Activated T-cell treated with anti-CD3 and anti-CD28 coated beads for 1 hour (primary cell): ENCODE data around the gene PTGR3.
A peak's percentile ranks its signal among the peaks of the same experiment; 100 is the strongest.

Experiments
- DNase-seq: peaks from one replicate; pipeline ENCODE4 v3.0.0-alpha.2; 2020; ENCODE audit warnings: low read depth

The PTGR3 gene

DNA sequence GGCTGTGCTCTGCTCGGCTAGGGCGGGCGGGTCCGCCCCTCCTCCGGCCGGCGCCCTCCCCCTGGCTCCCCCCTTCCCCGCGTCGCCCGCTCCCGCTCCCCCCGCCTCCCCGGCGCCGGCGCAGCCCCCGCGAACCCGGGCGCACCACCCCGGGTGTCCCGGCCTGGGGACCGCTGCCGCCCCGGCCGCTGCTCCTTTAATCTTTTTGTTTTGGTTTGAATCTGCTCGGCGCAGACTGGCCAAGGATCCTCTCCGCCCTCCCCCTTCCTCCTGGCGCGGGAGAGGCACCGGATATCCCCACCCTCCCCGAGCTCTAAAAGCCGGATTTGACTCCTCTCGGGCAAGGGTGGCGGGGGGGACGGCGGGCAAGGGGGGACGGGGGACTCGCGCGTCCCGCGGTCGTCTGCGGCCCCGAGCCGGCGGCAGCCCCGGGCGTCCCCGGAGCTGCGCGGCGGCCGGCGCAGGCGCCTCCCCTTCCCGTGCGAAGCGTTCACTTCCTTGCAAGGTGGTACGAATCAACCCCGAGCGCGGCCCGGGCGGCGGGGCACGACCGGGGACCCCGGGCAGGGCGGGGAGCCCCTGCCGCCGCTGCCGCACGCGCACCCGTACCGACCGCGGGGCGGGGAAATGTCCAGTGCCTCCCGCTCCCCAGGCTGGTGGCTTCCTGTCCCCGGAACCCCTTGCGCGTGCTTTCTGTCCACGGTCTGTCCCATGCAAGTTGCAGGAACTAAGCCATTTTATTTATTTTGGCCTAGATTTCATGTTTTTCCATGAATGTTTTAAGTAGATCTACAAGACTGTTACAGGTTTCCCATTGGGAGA lies at the start of gene PTGR3:
Gene PTGR3 (minus strand): TSS at position 11 of the 822 bp plus-strand sequence. CDS start 81 bp downstream, outside the sequence.
- DNase-seq: peak; percentile 57

- no peak for DNase-seq
Observed at GRCh38 chr18:75257605-75258004, 48.7 kb upstream of the PTGR3 start.

GRCh38 chr18:75256376-75256775 lies 47.4 kb upstream of the PTGR3 start:
- DNase-seq: no peak

GRCh38 chr18:75255094-75255493 lies 46.2 kb upstream of the PTGR3 start:
- DNase-seq: no peak

DNA sequence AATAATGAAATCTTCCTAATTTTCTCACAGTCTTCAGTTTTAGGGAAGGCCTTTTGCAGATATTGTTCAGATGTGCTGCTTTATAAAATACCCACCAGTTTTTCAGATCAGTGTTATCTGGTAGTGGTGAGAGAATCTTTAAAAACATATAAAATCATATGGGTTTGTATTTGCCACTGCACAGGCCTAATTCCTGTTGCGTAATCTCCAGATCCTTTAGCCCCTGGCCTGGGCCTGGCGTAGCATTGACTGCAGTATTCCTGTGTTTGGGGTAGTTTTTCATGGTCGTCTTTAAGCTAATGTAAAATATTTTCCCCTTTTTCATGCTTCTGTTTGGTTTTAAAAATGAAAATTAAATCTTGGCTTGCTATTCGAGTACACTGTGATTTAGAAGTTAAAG lies 44.8 kb upstream of the PTGR3 start:
- no peak for DNase-seq

GRCh38 chr18:75253043-75253442 lies 44.1 kb upstream of the PTGR3 start:
- no peak for DNase-seq

DNA sequence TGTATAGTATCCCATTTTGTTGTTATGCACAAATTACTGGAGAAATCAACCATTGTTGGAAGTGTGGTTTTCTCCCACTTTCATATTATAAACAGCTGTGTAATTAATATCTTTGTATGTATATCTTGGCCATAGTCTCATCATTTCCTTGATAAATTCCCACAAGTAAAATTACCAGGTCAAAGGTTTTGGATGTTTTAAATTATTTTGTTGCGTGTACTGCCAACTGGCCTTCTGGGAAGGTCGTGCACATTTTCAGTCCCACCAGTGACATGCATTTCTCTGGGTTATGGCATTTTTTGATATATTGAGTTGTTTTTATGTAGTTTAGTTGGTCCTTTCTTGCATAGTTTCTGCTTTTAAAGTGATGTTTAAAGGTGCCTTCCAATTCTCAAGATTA lies 43.2 kb upstream of the PTGR3 start:
- no peak for DNase-seq

- DNase-seq: no peak
Observed at GRCh38 chr18:75251466-75251865, 42.5 kb upstream of the PTGR3 start.

DNA sequence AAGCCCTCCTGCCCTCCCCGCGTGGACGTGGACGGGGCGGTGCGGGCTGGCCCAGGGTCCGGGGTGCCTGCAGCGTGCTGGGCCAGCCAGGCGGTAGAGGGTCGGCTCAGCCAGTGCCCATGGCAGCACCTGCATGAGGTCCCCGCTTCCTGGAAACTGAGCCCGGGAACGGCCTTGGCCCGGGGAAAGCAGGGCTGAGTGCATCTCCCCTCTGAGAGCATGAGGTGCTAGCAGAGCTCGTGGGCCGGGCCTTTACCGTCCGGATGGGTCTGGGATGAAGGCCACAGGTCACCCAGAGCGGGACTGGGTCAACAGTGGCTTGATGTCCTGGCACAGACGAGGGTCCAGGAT lies 41.5 kb upstream of the PTGR3 start:
- DNase-seq: no peak

- no peak for DNase-seq
Observed at GRCh38 chr18:75249672-75250470, 40.9 kb upstream of the PTGR3 start.

DNA sequence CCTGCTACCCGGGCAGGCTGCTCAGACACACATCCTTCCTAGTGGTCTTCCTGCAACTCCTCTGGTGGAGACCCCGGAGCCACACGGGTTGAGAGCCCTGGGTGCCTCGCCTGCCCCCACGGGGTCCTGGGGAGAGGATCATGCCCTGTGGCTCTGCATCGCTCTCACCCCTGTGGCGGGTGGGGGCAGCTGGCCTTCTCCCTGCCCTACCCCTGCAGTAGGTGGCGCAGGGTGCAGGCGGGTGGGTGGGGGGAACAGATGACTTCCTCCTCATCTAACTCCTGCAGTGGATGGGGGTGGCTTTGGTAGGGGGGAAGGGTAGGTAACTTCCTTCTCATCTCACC lies 40.2 kb upstream of the PTGR3 start:
- DNase-seq: no peak

- no peak for DNase-seq
Observed at GRCh38 chr18:75248426-75249174, 39.7 kb upstream of the PTGR3 start.

DNA sequence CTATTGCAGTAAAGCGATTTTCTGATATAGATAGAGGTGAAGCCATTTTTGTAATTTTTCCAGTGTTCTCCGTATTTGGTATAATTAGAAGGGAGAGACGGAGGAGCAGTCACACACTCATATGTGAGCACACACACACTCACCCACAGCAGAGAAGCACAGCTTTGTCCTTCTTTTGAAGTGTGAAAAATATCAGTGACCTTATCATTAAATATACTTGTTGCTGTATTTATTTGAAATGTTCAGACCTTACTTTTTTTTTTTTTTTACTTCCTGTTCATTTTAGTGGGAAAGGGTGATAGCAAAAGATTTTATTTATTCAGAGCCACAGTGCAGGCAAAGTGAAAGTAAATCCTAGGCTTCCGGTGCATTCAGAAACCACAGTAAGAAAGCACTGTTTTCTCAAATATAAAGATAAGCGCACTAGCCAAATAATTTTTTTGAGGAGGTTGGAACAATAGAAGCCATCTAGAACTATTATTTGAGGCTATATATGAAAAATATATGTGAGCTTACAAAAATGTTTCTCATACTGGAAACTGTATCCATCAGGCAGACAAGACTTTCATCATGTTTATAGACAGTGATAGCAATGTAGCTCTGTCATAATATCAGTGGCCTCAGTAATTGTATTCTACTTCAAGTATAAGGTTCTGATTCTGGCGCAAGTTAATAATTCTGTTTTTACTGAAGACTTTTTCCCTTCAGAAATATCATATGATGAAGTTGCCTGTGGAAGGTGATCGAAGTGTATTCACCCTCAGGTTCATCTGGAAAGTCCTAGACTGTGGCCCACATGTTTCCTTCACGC lies 38.9 kb upstream of the PTGR3 start:
- DNase-seq: no peak

GRCh38 chr18:75246721-75247610 lies 38.0 kb upstream of the PTGR3 start:
- no peak for DNase-seq

DNA sequence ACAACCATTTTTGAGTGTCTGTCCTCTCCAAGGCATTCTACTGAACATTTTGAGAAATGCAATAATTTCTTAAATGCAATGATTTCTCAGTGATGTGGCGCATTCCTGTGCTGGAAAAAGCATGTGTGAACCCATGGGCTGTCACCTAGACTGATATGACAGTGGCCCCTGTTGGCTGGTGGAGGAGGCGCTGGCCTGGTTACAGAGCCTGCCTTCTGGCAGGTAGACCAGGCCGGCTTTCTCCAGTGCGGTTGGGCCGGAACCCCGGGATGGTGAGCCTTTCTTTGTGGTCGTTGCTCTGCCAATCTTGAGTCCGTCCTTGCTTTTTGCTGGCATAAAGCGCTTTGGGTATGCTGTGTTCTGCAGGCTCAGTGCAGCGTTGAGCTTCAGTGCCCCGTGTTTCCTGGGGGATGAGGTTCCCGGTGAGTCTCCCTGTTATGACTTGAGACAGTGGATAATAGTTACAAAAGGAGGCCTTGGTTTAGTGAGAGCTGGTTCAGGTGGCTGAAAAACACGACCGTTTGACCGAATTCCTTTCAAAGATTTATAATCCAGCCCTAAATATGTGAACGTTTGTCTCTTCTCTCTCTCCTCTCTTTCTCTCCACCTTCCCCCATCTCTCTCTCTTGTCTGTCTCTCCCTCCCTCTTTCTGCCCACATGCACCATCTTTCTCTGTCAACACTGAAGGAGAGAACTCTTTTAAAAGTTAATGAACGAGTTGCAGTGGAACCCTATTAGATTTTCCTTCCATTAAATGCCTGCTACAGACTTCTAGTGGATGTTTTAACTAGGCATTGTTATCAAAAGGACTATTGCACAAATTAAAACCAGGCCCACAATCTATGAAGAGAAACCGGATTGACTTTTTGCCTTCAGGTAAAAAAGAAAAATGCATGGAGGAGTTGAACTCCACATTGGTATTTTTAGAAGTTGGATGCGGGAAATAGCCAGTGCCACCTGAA lies 35.7 kb upstream of the PTGR3 start:
- DNase-seq: no peak

DNA sequence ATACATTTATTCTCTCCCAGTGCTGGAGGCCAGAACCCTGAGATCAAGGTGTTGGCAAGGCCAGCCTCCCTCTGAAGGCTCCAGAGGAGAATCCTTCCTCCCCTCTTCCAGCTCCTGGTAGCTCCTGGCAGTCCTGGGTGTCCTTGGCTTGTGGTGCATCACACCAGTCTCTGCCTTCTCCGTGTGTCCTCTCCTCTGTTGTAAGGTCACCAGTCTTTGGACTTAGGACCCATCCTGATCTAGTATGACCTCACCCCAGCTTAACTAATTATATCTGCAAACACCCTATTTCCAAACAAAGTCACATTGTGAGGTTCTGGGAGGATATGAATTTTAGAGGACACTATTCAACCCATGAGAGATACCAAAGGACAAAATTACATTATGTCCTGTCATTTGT lies 32.8 kb upstream of the PTGR3 start:
- DNase-seq: no peak

GRCh38 chr18:75240433-75240832 lies 31.5 kb upstream of the PTGR3 start:
- no peak for DNase-seq

DNA sequence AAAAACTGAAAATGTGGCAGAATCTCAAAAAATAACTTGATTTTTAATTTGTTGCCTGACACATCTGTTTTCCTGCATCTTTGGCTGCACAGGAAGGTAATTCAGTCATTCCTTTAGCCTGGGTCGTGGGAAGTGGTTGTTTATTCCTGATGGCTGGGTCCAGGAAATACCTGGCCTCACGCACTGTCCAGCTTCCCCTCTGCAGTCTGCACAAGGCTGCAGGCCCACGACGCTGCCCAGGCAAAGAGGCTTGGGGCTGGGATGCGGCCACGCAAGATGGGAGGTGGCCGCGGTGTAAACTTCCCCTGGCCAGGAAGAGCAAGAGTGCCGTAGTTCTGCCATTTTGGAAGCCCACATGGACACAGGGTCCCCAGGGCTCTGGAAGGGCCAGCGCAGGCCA lies 29.8 kb upstream of the PTGR3 start:
- DNase-seq: no peak

DNA sequence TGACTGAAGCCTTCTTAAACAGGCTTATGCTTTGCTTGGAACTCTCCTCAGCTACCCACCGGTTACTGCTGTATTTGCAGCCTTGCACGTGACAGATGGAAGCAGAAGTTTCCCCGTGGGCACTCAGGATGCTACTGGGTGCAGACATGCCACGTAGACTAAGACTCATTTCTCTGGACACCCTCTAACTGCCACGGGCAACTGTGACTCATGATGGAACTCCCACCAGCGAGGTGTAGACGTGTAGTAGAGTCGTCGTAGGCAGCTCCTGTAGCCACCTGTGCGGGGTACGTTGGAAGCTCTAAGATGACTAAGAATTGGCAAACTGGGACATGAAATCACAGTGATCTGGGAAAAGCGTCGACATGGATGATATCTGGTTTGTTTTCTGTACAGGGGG lies 29.2 kb upstream of the PTGR3 start:
- no peak for DNase-seq

GRCh38 chr18:75235896-75236295 lies 27.0 kb upstream of the PTGR3 start:
- DNase-seq: no peak
